Liver (tissue), 9 donors: Measurements from ENCODE around the gene AXIN1. TPM values are rescaled to one million over a fixed set of nuclear protein-coding genes. Genes with fewer than 3 reads are reported as not detected.

Source experiments
- DNase-seq: peaks from one replicate; pipeline ENCODE4 v3.0.0-alpha.2; 2017; ENCODE audit warnings: low spot score
- H3K27ac ChIP-seq, 2 donors: one replicate each; pipeline ENCODE4 v1.7.0; 2013; ENCODE audit warnings: inconsistent platforms in 2 of 2, low read length in 2 of 2, control low read depth in 1 of 2, low read depth in 1 of 2, mild to moderate bottlenecking in 1 of 2
- H3K27me3 ChIP-seq, 4 donors: one replicate each; pipeline versions ENCODE4 v1.6.1 to v1.7.0; 2013; ENCODE audit warnings: low read length in 3 of 4, inconsistent platforms in 1 of 4, mild to moderate bottlenecking in 1 of 4, moderate library complexity in 1 of 4; ENCODE audit not compliant: control insufficient read depth in 4 of 4, insufficient read depth in 4 of 4
- H3K36me3 ChIP-seq, 4 donors: one replicate each; pipeline versions ENCODE4 v1.6.1 to v1.7.0; 2013; ENCODE audit warnings: low read length in 3 of 4, mild to moderate bottlenecking in 3 of 4, low read depth in 1 of 4, moderate library complexity in 1 of 4; ENCODE audit not compliant: control insufficient read depth in 4 of 4, insufficient read depth in 3 of 4
- H3K4me1 ChIP-seq, 4 donors: one replicate each; pipeline versions ENCODE4 v1.6.1 to v1.7.0; 2013; ENCODE audit warnings: low read length in 3 of 4, mild to moderate bottlenecking in 3 of 4, moderate library complexity in 1 of 4; ENCODE audit not compliant: control insufficient read depth in 4 of 4, insufficient read depth in 4 of 4
- H3K4me3 ChIP-seq, 3 donors: one replicate each; pipeline versions ENCODE4 v1.6.1 to v1.7.0; 2013; ENCODE audit warnings: low read length in 3 of 3, control low read depth in 1 of 3, low read depth in 1 of 3, mild to moderate bottlenecking in 1 of 3
- H3K9ac ChIP-seq, 2 donors: one replicate each; pipeline ENCODE4 v1.7.0; 2013; ENCODE audit warnings: low read length in 2 of 2, mild to moderate bottlenecking in 2 of 2, moderate library complexity in 2 of 2, control low read depth in 1 of 2, low read depth in 1 of 2
- H3K9me3 ChIP-seq, 4 donors: one replicate each; pipeline versions ENCODE4 v1.6.1 to v1.7.0; 2013; ENCODE audit warnings: low read length in 3 of 4; ENCODE audit not compliant: control insufficient read depth in 4 of 4
- EGR1 ChIP-seq, 2 donors: IDR thresholded peaks; 2 replicates each; pipeline ENCODE4 v1.6.1; 2016 to 2018; ENCODE audit warnings: antibody characterized with exemption in 2 of 2, low read depth in 2 of 2
- FOXA1 ChIP-seq: IDR thresholded peaks from 2 replicates; pipeline ENCODE4 v1.6.1; 2016; ENCODE audit warnings: antibody characterized with exemption
- FOXA2 ChIP-seq: IDR thresholded peaks from 2 replicates; pipeline ENCODE4 v1.6.1; 2016; ENCODE audit warnings: antibody characterized with exemption
- GABPA ChIP-seq, 2 donors: IDR thresholded peaks in 1 of 2; conservative IDR thresholded peaks in 1 of 2; 2 replicates each; pipeline ENCODE4 v1.6.1; 2016; ENCODE audit warnings: antibody characterized with exemption in 2 of 2, mild to moderate bottlenecking in 1 of 2, moderate library complexity in 1 of 2
- HNF4A ChIP-seq, 2 donors: conservative IDR thresholded peaks; 2 replicates each; pipeline ENCODE4 v1.6.1; 2016; ENCODE audit warnings: antibody characterized with exemption in 2 of 2, mild to moderate bottlenecking in 2 of 2
- HNF4G ChIP-seq: IDR thresholded peaks from 2 replicates; pipeline ENCODE4 v1.6.1; 2016; ENCODE audit warnings: antibody characterized with exemption
- JUND ChIP-seq, 2 donors: IDR thresholded peaks; 2 replicates each; pipeline ENCODE4 v1.6.1; 2016; ENCODE audit warnings: antibody characterized with exemption in 2 of 2
- NR2F2 ChIP-seq: IDR thresholded peaks from 2 replicates; pipeline ENCODE4 v1.6.1; 2016; ENCODE audit warnings: antibody characterized with exemption
- RAD21 ChIP-seq, 2 donors: IDR thresholded peaks; 2 replicates each; pipeline ENCODE4 v1.6.1; 2016; ENCODE audit warnings: antibody characterized with exemption in 2 of 2, mild to moderate bottlenecking in 2 of 2
- RXRA ChIP-seq, 2 donors: IDR thresholded peaks; 2 replicates each; pipeline ENCODE4 v1.6.1; 2017 to 2018; ENCODE audit warnings: antibody characterized with exemption in 2 of 2, mild to moderate bottlenecking in 1 of 2
- SP1 ChIP-seq: IDR thresholded peaks from 2 replicates; pipeline ENCODE4 v1.6.1; 2018; ENCODE audit warnings: antibody characterized with exemption, mild to moderate bottlenecking
- TAF1 ChIP-seq: conservative IDR thresholded peaks from 2 replicates; pipeline ENCODE4 v1.6.1; 2016; ENCODE audit warnings: antibody characterized with exemption, mild to moderate bottlenecking
- YY1 ChIP-seq: IDR thresholded peaks from 2 replicates; pipeline ENCODE4 v1.6.1; 2016; ENCODE audit warnings: antibody characterized with exemption, mild to moderate bottlenecking
- WGBS: extraction: QIAGEN DNeasy Blood & Tissue Kit; methylation state at CpG from one replicate; pipeline ENCODE4 v1.1.7; 2013; 5-methylcytosine and 5-hydroxymethylcytosine counted together
- polyA plus RNA-seq, 2 donors: library from polyadenylated mRNA; stranded (reverse) in 1 of 2; unstranded in 1 of 2; fragments of 200-250 nt in 1 of 2; fragments of >200 nt in 1 of 2; fragmentation: Nextera tagmentation in 1 of 2; extraction: Ambion mirVana in 1 of 2; gene quantifications; one replicate each; pipeline versions ENCODE4 v1.2.1 to v1.2.3, GENCODE V29; 2013 to 2015
- total RNA-seq, 2 donors: library from RNA; depleted of rRNA; stranded (reverse); fragments of >200 nt; gene quantifications; one replicate each; pipeline ENCODE4 v1.2.3, GENCODE V29; 2014
- TF ChIP-seq, protein P1 (sequence below): IDR thresholded peaks from 2 replicates; pipeline ENCODE4 v1.6.1; 2016; ENCODE audit warnings: antibody characterized with exemption
- TF ChIP-seq, protein P2 (sequence below): fragments of 150-350 bp; IDR thresholded peaks from 2 replicates; pipeline ENCODE4 v1.5.1; 2017; ENCODE audit warnings: improper control_type of control experiment, low read depth, low read length; ENCODE audit not compliant: missing input control
- TF ChIP-seq, protein P3 (sequence below): IDR thresholded peaks from 2 replicates; pipeline ENCODE4 v1.6.1; 2016; ENCODE audit warnings: antibody characterized with exemption
- TF ChIP-seq, protein P4 (sequence below): IDR thresholded peaks from 2 replicates; pipeline ENCODE4 v1.6.1; 2016; ENCODE audit warnings: antibody characterized with exemption, mild to moderate bottlenecking
- TF ChIP-seq, protein P5 (sequence below): IDR thresholded peaks from 2 replicates; pipeline ENCODE4 v1.6.1; 2016; ENCODE audit warnings: antibody characterized with exemption
- donor health status: healthy.
- donor health status: healthy.
- donor health status: healthy.
- donor health status: healthy.
- donor health status: healthy.

Gene AXIN1
- total and polyA plus RNA-seq, 4 donors = 2.0 to 10.3 (median 7.9) TPM

DNA sequence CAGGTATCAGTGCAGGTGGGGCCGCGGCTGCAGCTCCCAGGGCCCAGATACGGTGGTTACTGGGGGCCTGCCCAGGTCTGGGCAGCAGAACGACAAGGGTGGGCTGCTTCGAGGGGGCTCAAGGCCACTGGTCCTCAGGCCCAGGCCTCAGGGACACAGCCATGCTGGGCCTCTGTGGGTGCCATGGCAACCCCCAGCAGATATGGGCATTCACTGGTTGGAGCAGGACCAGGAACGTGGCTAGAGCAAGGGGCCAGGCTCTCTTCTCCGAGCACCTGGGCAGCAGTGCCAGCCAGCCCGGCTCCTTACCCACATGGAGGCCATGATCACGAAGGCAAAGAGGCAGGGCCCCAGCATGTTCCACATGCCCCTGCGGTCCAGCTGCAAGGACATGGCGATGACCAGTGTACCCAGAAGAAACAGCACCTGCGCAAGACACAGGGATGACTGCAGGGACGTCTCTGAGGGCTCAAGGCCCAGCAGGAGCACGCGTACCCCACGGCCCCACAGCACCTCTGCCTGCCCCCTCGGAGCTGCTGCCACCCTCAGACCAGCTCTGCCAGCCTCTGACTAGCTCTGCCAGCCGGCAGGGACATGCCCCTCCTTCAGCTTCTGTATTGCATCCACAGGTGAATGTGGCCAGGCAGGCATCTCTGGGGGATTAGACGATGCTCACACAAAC, 19.9 kb upstream of the AXIN1 start:
- 96% methylated on average over 19 of the region's 19 CpGs for WGBS
- Histone ChIP-seq H3K4me1 (peaks cover 4 to 18% (median 15%) of the 10 kb centered on the region in 4 donors), H3K4me3 (no peak overlapping the region), H3K27ac (no peak overlapping the region), H3K9ac (no peak overlapping the region), H3K9me3 (no peaks in the 10 kb centered on the region), H3K36me3 (peaks cover 0 to 50% (median 18%) of the 10 kb centered on the region in 4 donors), H3K27me3 (no peaks in the 10 kb centered on the region)
- DNase-seq = no peak
- TF ChIP-seq FOXA2 = no peak
- TF ChIP-seq, protein P1, sequence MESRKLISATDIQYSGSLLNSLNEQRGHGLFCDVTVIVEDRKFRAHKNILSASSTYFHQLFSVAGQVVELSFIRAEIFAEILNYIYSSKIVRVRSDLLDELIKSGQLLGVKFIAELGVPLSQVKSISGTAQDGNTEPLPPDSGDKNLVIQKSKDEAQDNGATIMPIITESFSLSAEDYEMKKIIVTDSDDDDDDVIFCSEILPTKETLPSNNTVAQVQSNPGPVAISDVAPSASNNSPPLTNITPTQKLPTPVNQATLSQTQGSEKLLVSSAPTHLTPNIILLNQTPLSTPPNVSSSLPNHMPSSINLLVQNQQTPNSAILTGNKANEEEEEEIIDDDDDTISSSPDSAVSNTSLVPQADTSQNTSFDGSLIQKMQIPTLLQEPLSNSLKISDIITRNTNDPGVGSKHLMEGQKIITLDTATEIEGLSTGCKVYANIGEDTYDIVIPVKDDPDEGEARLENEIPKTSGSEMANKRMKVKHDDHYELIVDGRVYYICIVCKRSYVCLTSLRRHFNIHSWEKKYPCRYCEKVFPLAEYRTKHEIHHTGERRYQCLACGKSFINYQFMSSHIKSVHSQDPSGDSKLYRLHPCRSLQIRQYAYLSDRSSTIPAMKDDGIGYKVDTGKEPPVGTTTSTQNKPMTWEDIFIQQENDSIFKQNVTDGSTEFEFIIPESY = no peak
- no peak for TF ChIP-seq JUND (IDR thresholded peaks at IDR 0.05)
- TF ChIP-seq RAD21 (IDR thresholded peaks at IDR 0.05) = no peak
- no peak for TF ChIP-seq HNF4A (conservative IDR thresholded peaks at IDR 0.05)
- TF ChIP-seq NR2F2 = no peak
- no peak for TF ChIP-seq HNF4G
- TF ChIP-seq, protein P2, sequence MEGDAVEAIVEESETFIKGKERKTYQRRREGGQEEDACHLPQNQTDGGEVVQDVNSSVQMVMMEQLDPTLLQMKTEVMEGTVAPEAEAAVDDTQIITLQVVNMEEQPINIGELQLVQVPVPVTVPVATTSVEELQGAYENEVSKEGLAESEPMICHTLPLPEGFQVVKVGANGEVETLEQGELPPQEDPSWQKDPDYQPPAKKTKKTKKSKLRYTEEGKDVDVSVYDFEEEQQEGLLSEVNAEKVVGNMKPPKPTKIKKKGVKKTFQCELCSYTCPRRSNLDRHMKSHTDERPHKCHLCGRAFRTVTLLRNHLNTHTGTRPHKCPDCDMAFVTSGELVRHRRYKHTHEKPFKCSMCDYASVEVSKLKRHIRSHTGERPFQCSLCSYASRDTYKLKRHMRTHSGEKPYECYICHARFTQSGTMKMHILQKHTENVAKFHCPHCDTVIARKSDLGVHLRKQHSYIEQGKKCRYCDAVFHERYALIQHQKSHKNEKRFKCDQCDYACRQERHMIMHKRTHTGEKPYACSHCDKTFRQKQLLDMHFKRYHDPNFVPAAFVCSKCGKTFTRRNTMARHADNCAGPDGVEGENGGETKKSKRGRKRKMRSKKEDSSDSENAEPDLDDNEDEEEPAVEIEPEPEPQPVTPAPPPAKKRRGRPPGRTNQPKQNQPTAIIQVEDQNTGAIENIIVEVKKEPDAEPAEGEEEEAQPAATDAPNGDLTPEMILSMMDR = no peak
- TF ChIP-seq, protein P3, sequence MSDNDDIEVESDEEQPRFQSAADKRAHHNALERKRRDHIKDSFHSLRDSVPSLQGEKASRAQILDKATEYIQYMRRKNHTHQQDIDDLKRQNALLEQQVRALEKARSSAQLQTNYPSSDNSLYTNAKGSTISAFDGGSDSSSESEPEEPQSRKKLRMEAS = no peak
- no peak for TF ChIP-seq GABPA (IDR thresholded peaks at IDR 0.05 in 1 of 2, conservative IDR thresholded peaks at IDR 0.05 in 1 of 2)
- TF ChIP-seq YY1 = no peak
- no peak for TF ChIP-seq RXRA (IDR thresholded peaks at IDR 0.05)
- TF ChIP-seq EGR1 (IDR thresholded peaks at IDR 0.05; ENCODE audit: low read depth in 2 of 2) = no peak
- TF ChIP-seq FOXA1 = no peak
- TF ChIP-seq, protein P4, sequence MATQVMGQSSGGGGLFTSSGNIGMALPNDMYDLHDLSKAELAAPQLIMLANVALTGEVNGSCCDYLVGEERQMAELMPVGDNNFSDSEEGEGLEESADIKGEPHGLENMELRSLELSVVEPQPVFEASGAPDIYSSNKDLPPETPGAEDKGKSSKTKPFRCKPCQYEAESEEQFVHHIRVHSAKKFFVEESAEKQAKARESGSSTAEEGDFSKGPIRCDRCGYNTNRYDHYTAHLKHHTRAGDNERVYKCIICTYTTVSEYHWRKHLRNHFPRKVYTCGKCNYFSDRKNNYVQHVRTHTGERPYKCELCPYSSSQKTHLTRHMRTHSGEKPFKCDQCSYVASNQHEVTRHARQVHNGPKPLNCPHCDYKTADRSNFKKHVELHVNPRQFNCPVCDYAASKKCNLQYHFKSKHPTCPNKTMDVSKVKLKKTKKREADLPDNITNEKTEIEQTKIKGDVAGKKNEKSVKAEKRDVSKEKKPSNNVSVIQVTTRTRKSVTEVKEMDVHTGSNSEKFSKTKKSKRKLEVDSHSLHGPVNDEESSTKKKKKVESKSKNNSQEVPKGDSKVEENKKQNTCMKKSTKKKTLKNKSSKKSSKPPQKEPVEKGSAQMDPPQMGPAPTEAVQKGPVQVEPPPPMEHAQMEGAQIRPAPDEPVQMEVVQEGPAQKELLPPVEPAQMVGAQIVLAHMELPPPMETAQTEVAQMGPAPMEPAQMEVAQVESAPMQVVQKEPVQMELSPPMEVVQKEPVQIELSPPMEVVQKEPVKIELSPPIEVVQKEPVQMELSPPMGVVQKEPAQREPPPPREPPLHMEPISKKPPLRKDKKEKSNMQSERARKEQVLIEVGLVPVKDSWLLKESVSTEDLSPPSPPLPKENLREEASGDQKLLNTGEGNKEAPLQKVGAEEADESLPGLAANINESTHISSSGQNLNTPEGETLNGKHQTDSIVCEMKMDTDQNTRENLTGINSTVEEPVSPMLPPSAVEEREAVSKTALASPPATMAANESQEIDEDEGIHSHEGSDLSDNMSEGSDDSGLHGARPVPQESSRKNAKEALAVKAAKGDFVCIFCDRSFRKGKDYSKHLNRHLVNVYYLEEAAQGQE = no peak
- TF ChIP-seq SP1 = no peak
- no peak for TF ChIP-seq TAF1
- TF ChIP-seq, protein P5, sequence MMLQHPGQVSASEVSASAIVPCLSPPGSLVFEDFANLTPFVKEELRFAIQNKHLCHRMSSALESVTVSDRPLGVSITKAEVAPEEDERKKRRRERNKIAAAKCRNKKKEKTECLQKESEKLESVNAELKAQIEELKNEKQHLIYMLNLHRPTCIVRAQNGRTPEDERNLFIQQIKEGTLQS = no peak
